HepG2 (cell line): ENCODE data around the gene CRYBA2. TPM values are rescaled to one million over a fixed set of nuclear protein-coding genes. Genes with fewer than 3 reads are reported as not detected.
A peak's percentile ranks its signal among the peaks of the same experiment; 100 is the strongest.

Experiments
- ASH2L ChIP-seq: fragments of 300-600, 200-600 bp; sonication (generic); IDR thresholded peaks from 2 replicates; pipeline ENCODE4 v1.7.0; 2017; ENCODE audit warnings: low read depth, mild to moderate bottlenecking, moderate library complexity, mixed read lengths, low read length; ENCODE audit not compliant: insufficient read length
- FOXK2 ChIP-seq: fragments of 450-650 bp; IDR thresholded peaks from 2 replicates; pipeline ENCODE4 v1.6.1; 2016
- GATA4 ChIP-seq: sonication (generic); IDR thresholded peaks from 2 replicates; pipeline ENCODE4 v1.6.1; 2016; ENCODE audit warnings: antibody characterized with exemption, low read depth, borderline replicate concordance
- GFI1 ChIP-seq: sonication (generic); formaldehyde crosslinking; IDR thresholded peaks from 2 replicates; pipeline ENCODE4 v1.5.0; 2020; ENCODE audit warnings: missing genetic modification reagents, mild to moderate bottlenecking, borderline replicate concordance
- GMEB2 ChIP-seq: IDR thresholded peaks from 2 replicates; pipeline ENCODE4 v1.6.1; 2016; ENCODE audit warnings: missing biosample characterization, missing genetic modification reagents, low read depth
- HNF1A ChIP-seq, 2 experiments: sonication (generic) in 1 of 2; formaldehyde crosslinking in 1 of 2; IDR thresholded peaks; 2 replicates each; pipeline versions ENCODE4 v1.4.0 to v1.6.1; 2016 to 2020; ENCODE audit warnings: borderline replicate concordance in 1 of 2, low read depth in 1 of 2, mild to moderate bottlenecking in 1 of 2, missing genetic modification reagents in 1 of 2
- PAF1 ChIP-seq: IDR thresholded peaks from 2 replicates; pipeline ENCODE4 v1.6.1; 2016; ENCODE audit warnings: missing genetic modification reagents, missing compliant biosample characterization
- PHF8 ChIP-seq: sonication (generic); formaldehyde crosslinking; IDR thresholded peaks from 2 replicates; pipeline ENCODE4 v1.5.0; 2020; ENCODE audit warnings: missing genetic modification reagents
- PTBP1 ChIP-seq: fragments of 200-400 bp; formaldehyde crosslinking; IDR thresholded peaks from 2 replicates; pipeline ENCODE4 v1.6.1; 2018; ENCODE audit warnings: low read length, low read depth; ENCODE audit not compliant: poor library complexity, severe bottlenecking
- RARA ChIP-seq: IDR thresholded peaks from 2 replicates; pipeline ENCODE4 v1.6.1; 2016; ENCODE audit warnings: missing genetic modification reagents, missing compliant biosample characterization
- SIN3B ChIP-seq: fragments of 150-350 bp; IDR thresholded peaks from 2 replicates; pipeline ENCODE4 v1.6.1; 2014; ENCODE audit warnings: low read length
- ZC3H4 ChIP-seq: sonication (generic); formaldehyde crosslinking; IDR thresholded peaks from 2 replicates; pipeline ENCODE4 v1.4.0; 2020; ENCODE audit warnings: missing genetic modification reagents, borderline replicate concordance
- ZFP82 ChIP-seq: sonication (generic); formaldehyde crosslinking; IDR thresholded peaks from 2 replicates; pipeline ENCODE4 v1.5.1; 2020; ENCODE audit warnings: mild to moderate bottlenecking, missing genetic modification reagents, borderline replicate concordance
- ZNF598 ChIP-seq: sonication (generic); formaldehyde crosslinking; IDR thresholded peaks from 2 replicates; pipeline ENCODE4 v1.5.1; 2020; ENCODE audit warnings: mild to moderate bottlenecking, missing genetic modification reagents, borderline replicate concordance
- ZNF772 ChIP-seq: sonication (generic); formaldehyde crosslinking; IDR thresholded peaks from 2 replicates; pipeline ENCODE4 v1.5.0; 2020; ENCODE audit warnings: mild to moderate bottlenecking, missing genetic modification reagents
- ZNF781 ChIP-seq: sonication (generic); formaldehyde crosslinking; IDR thresholded peaks from 2 replicates; pipeline ENCODE4 v1.5.1; 2020; ENCODE audit warnings: borderline replicate concordance, mild to moderate bottlenecking, missing genetic modification reagents; ENCODE audit errors: not compliant biosample characterization
- polyA plus RNA-seq, 8 experiments: library from polyadenylated mRNA; depleted of rRNA in 3 of 8; stranded (reverse) in 7 of 8; unstranded in 1 of 8; fragments of >200 nt; fragmentation: Illumina TruSeq in 4 of 8; extraction: Trizol in 4 of 8; gene quantifications; 2 replicates each; pipeline versions ENCODE4 v1.2.1 to v1.2.3, GENCODE V29; 2011 to 2016; ENCODE audit warnings: low read depth in 4 of 8, missing spikeins in 1 of 8, mixed read lengths in 1 of 8; ENCODE audit not compliant: insufficient read depth in 1 of 8
- total RNA-seq, 5 experiments: library from RNA; depleted of rRNA; stranded (reverse); fragments of >200 nt; fragmentation: Illumina TruSeq; extraction: Trizol; gene quantifications; 2 replicates each; pipeline ENCODE4 v1.2.3, GENCODE V29; 2016; ENCODE audit warnings: low read depth in 1 of 5
- TF ChIP-seq, protein P1 (sequence below): sonication (generic); formaldehyde crosslinking; IDR thresholded peaks from 2 replicates; pipeline ENCODE4 v1.8.0; 2022; ENCODE audit warnings: missing genetic modification reagents, low read depth, mild to moderate bottlenecking, borderline replicate concordance
- TF ChIP-seq, protein P2 (sequence below): sonication (generic); formaldehyde crosslinking; IDR thresholded peaks from 2 replicates; pipeline ENCODE4 v1.5.0; 2020; ENCODE audit warnings: missing genetic modification reagents
- TF ChIP-seq, protein P3 (sequence below): sonication (generic); formaldehyde crosslinking; IDR thresholded peaks from 2 replicates; pipeline ENCODE4 v1.5.1; 2020; ENCODE audit warnings: missing genetic modification reagents, mild to moderate bottlenecking, borderline replicate concordance

Gene CRYBA2
- total and polyA plus RNA-seq, 2 of the 13 experiments (the other 11 are each of a cell fraction or from before 2014, with no cell fraction given) = not detected

DNA sequence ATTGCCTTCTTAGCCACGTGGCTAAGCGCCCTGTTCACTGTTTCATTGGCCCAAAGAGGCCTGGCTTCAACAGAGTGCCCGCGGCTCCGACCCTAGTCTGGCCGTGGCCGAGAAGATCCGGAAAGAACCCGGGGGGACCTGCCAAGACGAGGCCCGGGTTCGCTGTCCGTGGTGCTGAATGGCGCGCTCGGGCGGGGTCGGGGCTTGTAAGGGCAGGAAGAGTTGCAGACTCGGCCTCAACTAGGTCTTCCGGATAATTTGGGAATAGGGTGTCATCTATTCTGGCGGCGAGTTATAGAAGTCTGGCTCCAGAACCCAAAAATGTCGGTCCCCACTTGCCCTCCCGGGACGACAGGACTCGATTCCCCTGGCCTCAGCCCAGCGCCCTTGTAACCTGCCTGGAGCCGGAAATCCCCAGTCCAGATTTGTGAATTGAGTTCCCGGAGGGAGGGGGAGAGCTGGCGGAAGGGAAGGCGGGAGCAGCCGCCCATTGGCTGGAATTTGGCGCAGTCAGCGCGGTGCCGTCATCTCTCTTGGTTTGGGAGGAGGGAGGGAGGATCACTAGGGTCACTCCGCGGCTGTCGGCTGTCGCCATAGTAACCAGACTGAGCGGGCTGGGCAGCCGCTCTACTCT, 30.2 kb downstream of the CRYBA2 start (continued):
- TF ChIP-seq ASH2L (no peak), ZC3H4 (CRISPR knock-in tag) (no peak), ZNF598 (CRISPR knock-in tag) (peak; percentile 81; the same call in 1 of the 2 replicates), PAF1 (CRISPR knock-in tag) (no peak), FOXK2 (no peak), PHF8 (CRISPR knock-in tag) (peak; percentile 38; the same call in 1 of the 2 replicates), ZNF772 (CRISPR knock-in tag) (peak; percentile 92), GFI1 (CRISPR knock-in tag) (peak; percentile 51; the same call in 1 of the 2 replicates), GMEB2 (no peak), ZNF781 (CRISPR knock-in tag) (peak; percentile 99), GATA4 (no peak), RARA (CRISPR knock-in tag) (peak; percentile 76), HNF1A (IDR thresholded peaks at IDR 0.05; ENCODE audit: low read depth) (no peak), HNF1A (CRISPR knock-in tag; IDR thresholded peaks at IDR 0.05; ENCODE audit: borderline replicate concordance) (no peak), SIN3B (no peak), PTBP1 (no peak), ZFP82 (no peak)
- TF ChIP-seq, protein P1, sequence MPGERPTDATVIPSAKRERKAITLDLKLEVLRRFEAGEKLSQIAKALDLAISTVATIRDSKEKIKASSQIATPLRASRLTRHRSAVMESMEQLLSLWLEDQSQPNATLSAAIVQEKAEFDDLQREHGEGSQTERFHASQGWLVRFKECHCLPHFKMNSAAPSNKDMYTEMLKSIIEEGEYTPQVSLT (CRISPR knock-in tag) = peak; percentile 85; the same call in 1 of the 2 replicates
- TF ChIP-seq, protein P2, sequence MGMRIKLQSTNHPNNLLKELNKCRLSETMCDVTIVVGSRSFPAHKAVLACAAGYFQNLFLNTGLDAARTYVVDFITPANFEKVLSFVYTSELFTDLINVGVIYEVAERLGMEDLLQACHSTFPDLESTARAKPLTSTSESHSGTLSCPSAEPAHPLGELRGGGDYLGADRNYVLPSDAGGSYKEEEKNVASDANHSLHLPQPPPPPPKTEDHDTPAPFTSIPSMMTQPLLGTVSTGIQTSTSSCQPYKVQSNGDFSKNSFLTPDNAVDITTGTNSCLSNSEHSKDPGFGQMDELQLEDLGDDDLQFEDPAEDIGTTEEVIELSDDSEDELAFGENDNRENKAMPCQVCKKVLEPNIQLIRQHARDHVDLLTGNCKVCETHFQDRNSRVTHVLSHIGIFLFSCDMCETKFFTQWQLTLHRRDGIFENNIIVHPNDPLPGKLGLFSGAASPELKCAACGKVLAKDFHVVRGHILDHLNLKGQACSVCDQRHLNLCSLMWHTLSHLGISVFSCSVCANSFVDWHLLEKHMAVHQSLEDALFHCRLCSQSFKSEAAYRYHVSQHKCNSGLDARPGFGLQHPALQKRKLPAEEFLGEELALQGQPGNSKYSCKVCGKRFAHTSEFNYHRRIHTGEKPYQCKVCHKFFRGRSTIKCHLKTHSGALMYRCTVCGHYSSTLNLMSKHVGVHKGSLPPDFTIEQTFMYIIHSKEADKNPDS (CRISPR knock-in tag) = 0 out of 2 replicates have a peak, but pooled peaks have one; percentile 48
- TF ChIP-seq, protein P3, sequence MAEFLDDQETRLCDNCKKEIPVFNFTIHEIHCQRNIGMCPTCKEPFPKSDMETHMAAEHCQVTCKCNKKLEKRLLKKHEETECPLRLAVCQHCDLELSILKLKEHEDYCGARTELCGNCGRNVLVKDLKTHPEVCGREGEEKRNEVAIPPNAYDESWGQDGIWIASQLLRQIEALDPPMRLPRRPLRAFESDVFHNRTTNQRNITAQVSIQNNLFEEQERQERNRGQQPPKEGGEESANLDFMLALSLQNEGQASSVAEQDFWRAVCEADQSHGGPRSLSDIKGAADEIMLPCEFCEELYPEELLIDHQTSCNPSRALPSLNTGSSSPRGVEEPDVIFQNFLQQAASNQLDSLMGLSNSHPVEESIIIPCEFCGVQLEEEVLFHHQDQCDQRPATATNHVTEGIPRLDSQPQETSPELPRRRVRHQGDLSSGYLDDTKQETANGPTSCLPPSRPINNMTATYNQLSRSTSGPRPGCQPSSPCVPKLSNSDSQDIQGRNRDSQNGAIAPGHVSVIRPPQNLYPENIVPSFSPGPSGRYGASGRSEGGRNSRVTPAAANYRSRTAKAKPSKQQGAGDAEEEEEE (CRISPR knock-in tag) = no peak
